ENCODE results near the gene LARGE1.

LARGE1 gene

GRCh38 chr22:33914699-33915098 is 5.6 kb downstream of the LARGE1 start:
- Histone ChIP-seq H3K4me1 (ENCODE audit: control insufficient read depth in 1 of 2, insufficient read depth in 2 of 2, low read length in 2 of 2) (peaks cover 9 to 12% of the 10 kb centered on the region in 2 donors), H3K4me3 (ENCODE audit: low read depth in 1 of 2, low read length in 2 of 2) (no peak overlapping the region), H3K36me3 (ENCODE audit: control insufficient read depth in 1 of 2, insufficient read depth in 2 of 2, low read length in 2 of 2) (no peaks in the 10 kb centered on the region), H3K27ac (ENCODE audit: low read depth, low read length) (no peak overlapping the region), H3K9ac (ENCODE audit: low read depth in 1 of 2, low read length in 2 of 2) (no peak overlapping the region), H3K9me3 (ENCODE audit: control insufficient read depth in 1 of 2, low read length in 2 of 2) (no peaks in the 10 kb centered on the region), H3K27me3 (ENCODE audit: control insufficient read depth in 1 of 2, insufficient read depth in 2 of 2, low read length in 2 of 2) (peaks cover 0 to 4% of the 10 kb centered on the region in 2 donors)

GRCh38 chr22:33914131-33914530 is 6.1 kb downstream of the LARGE1 start:
- no peak overlapping the region for H3K27ac ChIP-seq (ENCODE audit: low read depth, low read length)
- H3K4me3 ChIP-seq (ENCODE audit: low read depth in 1 of 2, low read length in 2 of 2) = no peak overlapping the region
- no peaks in the 10 kb centered on the region for H3K36me3 ChIP-seq (ENCODE audit: control insufficient read depth in 1 of 2, insufficient read depth in 2 of 2, low read length in 2 of 2)
- no peaks in the 10 kb centered on the region for H3K9me3 ChIP-seq (ENCODE audit: control insufficient read depth in 1 of 2, low read length in 2 of 2)
- peaks cover 9% of the 10 kb centered on the region in 2 donors for H3K4me1 ChIP-seq (ENCODE audit: control insufficient read depth in 1 of 2, insufficient read depth in 2 of 2, low read length in 2 of 2)
- peaks cover 0 to under 1% of the 10 kb centered on the region in 2 donors for H3K27me3 ChIP-seq (ENCODE audit: control insufficient read depth in 1 of 2, insufficient read depth in 2 of 2, low read length in 2 of 2)
- no peak overlapping the region for H3K9ac ChIP-seq (ENCODE audit: low read depth in 1 of 2, low read length in 2 of 2)

- Histone ChIP-seq H3K36me3 (ENCODE audit: control insufficient read depth in 1 of 2, insufficient read depth in 2 of 2, low read length in 2 of 2) (no peaks in the 10 kb centered on the region), H3K4me1 (ENCODE audit: control insufficient read depth in 1 of 2, insufficient read depth in 2 of 2, low read length in 2 of 2) (peaks cover 3 to 9% of the 10 kb centered on the region in 2 donors), H3K4me3 (ENCODE audit: low read depth in 1 of 2, low read length in 2 of 2) (no peak overlapping the region), H3K9me3 (ENCODE audit: control insufficient read depth in 1 of 2, low read length in 2 of 2) (no peaks in the 10 kb centered on the region), H3K9ac (ENCODE audit: low read depth in 1 of 2, low read length in 2 of 2) (no peak overlapping the region), H3K27ac (ENCODE audit: low read depth, low read length) (no peak overlapping the region), H3K27me3 (ENCODE audit: control insufficient read depth in 1 of 2, insufficient read depth in 2 of 2, low read length in 2 of 2) (no peaks in the 10 kb centered on the region)
Observed at GRCh38 chr22:33913188-33913587, 7.1 kb downstream of the LARGE1 start.

GRCh38 chr22:33909911-33910310 is 10.4 kb downstream of the LARGE1 start:
- Histone ChIP-seq H3K36me3 (ENCODE audit: control insufficient read depth in 1 of 2, insufficient read depth in 2 of 2, low read length in 2 of 2) (no peaks in the 10 kb centered on the region), H3K9me3 (ENCODE audit: control insufficient read depth in 1 of 2, low read length in 2 of 2) (no peaks in the 10 kb centered on the region), H3K4me1 (ENCODE audit: control insufficient read depth in 1 of 2, insufficient read depth in 2 of 2, low read length in 2 of 2) (peaks cover 0 to 3% of the 10 kb centered on the region in 2 donors), H3K27me3 (ENCODE audit: control insufficient read depth in 1 of 2, insufficient read depth in 2 of 2, low read length in 2 of 2) (no peaks in the 10 kb centered on the region), H3K4me3 (ENCODE audit: low read depth in 1 of 2, low read length in 2 of 2) (no peak overlapping the region), H3K9ac (ENCODE audit: low read depth in 1 of 2, low read length in 2 of 2) (no peak overlapping the region), H3K27ac (ENCODE audit: low read depth, low read length) (no peak overlapping the region)

- H3K27ac ChIP-seq (ENCODE audit: low read depth, low read length) = no peak overlapping the region
- no peak overlapping the region for H3K4me3 ChIP-seq (ENCODE audit: low read depth in 1 of 2, low read length in 2 of 2)
- H3K9me3 ChIP-seq (ENCODE audit: control insufficient read depth in 1 of 2, low read length in 2 of 2) = no peaks in the 10 kb centered on the region
- H3K4me1 ChIP-seq (ENCODE audit: control insufficient read depth in 1 of 2, insufficient read depth in 2 of 2, low read length in 2 of 2) = peaks cover 0 to 3% of the 10 kb centered on the region in 2 donors
- H3K27me3 ChIP-seq (ENCODE audit: control insufficient read depth in 1 of 2, insufficient read depth in 2 of 2, low read length in 2 of 2) = no peaks in the 10 kb centered on the region
- H3K9ac ChIP-seq (ENCODE audit: low read depth in 1 of 2, low read length in 2 of 2) = no peak overlapping the region
- H3K36me3 ChIP-seq (ENCODE audit: control insufficient read depth in 1 of 2, insufficient read depth in 2 of 2, low read length in 2 of 2) = no peaks in the 10 kb centered on the region
Observed at GRCh38 chr22:33909075-33909458, 11.2 kb downstream of the LARGE1 start.

GRCh38 chr22:33908171-33909074 is 11.9 kb downstream of the LARGE1 start:
- Histone ChIP-seq H3K9ac (ENCODE audit: low read depth in 1 of 2, low read length in 2 of 2) (no peak overlapping the region), H3K9me3 (ENCODE audit: control insufficient read depth in 1 of 2, low read length in 2 of 2) (no peaks in the 10 kb centered on the region), H3K4me3 (ENCODE audit: low read depth in 1 of 2, low read length in 2 of 2) (no peak overlapping the region), H3K4me1 (ENCODE audit: control insufficient read depth in 1 of 2, insufficient read depth in 2 of 2, low read length in 2 of 2) (peaks cover 0 to 3% of the 10 kb centered on the region in 2 donors), H3K36me3 (ENCODE audit: control insufficient read depth in 1 of 2, insufficient read depth in 2 of 2, low read length in 2 of 2) (no peaks in the 10 kb centered on the region), H3K27ac (ENCODE audit: low read depth, low read length) (no peak overlapping the region), H3K27me3 (ENCODE audit: control insufficient read depth in 1 of 2, insufficient read depth in 2 of 2, low read length in 2 of 2) (no peaks in the 10 kb centered on the region)

- Histone ChIP-seq H3K9me3 (ENCODE audit: control insufficient read depth in 1 of 2, low read length in 2 of 2) (no peaks in the 10 kb centered on the region), H3K4me1 (ENCODE audit: control insufficient read depth in 1 of 2, insufficient read depth in 2 of 2, low read length in 2 of 2) (peaks cover 0 to 3% of the 10 kb centered on the region in 2 donors), H3K4me3 (ENCODE audit: low read depth in 1 of 2, low read length in 2 of 2) (no peak overlapping the region), H3K27me3 (ENCODE audit: control insufficient read depth in 1 of 2, insufficient read depth in 2 of 2, low read length in 2 of 2) (no peaks in the 10 kb centered on the region), H3K9ac (ENCODE audit: low read depth in 1 of 2, low read length in 2 of 2) (no peak overlapping the region), H3K36me3 (ENCODE audit: control insufficient read depth in 1 of 2, insufficient read depth in 2 of 2, low read length in 2 of 2) (no peaks in the 10 kb centered on the region), H3K27ac (ENCODE audit: low read depth, low read length) (no peak overlapping the region)
Observed at GRCh38 chr22:33906954-33907353, 13.3 kb downstream of the LARGE1 start.

- Histone ChIP-seq H3K9ac (ENCODE audit: low read depth in 1 of 2, low read length in 2 of 2) (no peak overlapping the region), H3K4me1 (ENCODE audit: control insufficient read depth in 1 of 2, insufficient read depth in 2 of 2, low read length in 2 of 2) (peaks cover 0 to 3% of the 10 kb centered on the region in 2 donors), H3K27ac (ENCODE audit: low read depth, low read length) (no peak overlapping the region)
Observed at GRCh38 chr22:33906475-33906874, 13.8 kb downstream of the LARGE1 start.

GRCh38 chr22:33903012-33903411 is 17.3 kb downstream of the LARGE1 start:
- H3K27me3 ChIP-seq (ENCODE audit: control insufficient read depth in 1 of 2, insufficient read depth in 2 of 2, low read length in 2 of 2) = no peaks in the 10 kb centered on the region
- H3K4me3 ChIP-seq (ENCODE audit: low read depth in 1 of 2, low read length in 2 of 2) = no peak overlapping the region
- no peaks in the 10 kb centered on the region for H3K36me3 ChIP-seq (ENCODE audit: control insufficient read depth in 1 of 2, insufficient read depth in 2 of 2, low read length in 2 of 2)
- no peaks in the 10 kb centered on the region for H3K4me1 ChIP-seq (ENCODE audit: control insufficient read depth in 1 of 2, insufficient read depth in 2 of 2, low read length in 2 of 2)
- no peaks in the 10 kb centered on the region for H3K9me3 ChIP-seq (ENCODE audit: control insufficient read depth in 1 of 2, low read length in 2 of 2)
- no peak overlapping the region for H3K9ac ChIP-seq (ENCODE audit: low read depth in 1 of 2, low read length in 2 of 2)
- H3K27ac ChIP-seq (ENCODE audit: low read depth, low read length) = no peak overlapping the region

More at GRCh38 chr22:33906475-33906874, 13.8 kb downstream of the LARGE1 start:
- Histone ChIP-seq H3K4me3 (ENCODE audit: low read depth in 1 of 2, low read length in 2 of 2) (no peak overlapping the region), H3K9me3 (ENCODE audit: control insufficient read depth in 1 of 2, low read length in 2 of 2) (no peaks in the 10 kb centered on the region), H3K36me3 (ENCODE audit: control insufficient read depth in 1 of 2, insufficient read depth in 2 of 2, low read length in 2 of 2) (no peaks in the 10 kb centered on the region), H3K27me3 (ENCODE audit: control insufficient read depth in 1 of 2, insufficient read depth in 2 of 2, low read length in 2 of 2) (no peaks in the 10 kb centered on the region)

- no peak overlapping the region for H3K9ac ChIP-seq (ENCODE audit: low read depth in 1 of 2, low read length in 2 of 2)
Observed at GRCh38 chr22:33902073-33902472, 18.2 kb downstream of the LARGE1 start.

More at GRCh38 chr22:33902073-33902472, 18.2 kb downstream of the LARGE1 start:
- Histone ChIP-seq H3K4me1 (ENCODE audit: control insufficient read depth in 1 of 2, insufficient read depth in 2 of 2, low read length in 2 of 2) (no peaks in the 10 kb centered on the region), H3K27me3 (ENCODE audit: control insufficient read depth in 1 of 2, insufficient read depth in 2 of 2, low read length in 2 of 2) (no peaks in the 10 kb centered on the region), H3K4me3 (ENCODE audit: low read depth in 1 of 2, low read length in 2 of 2) (no peak overlapping the region), H3K9me3 (ENCODE audit: control insufficient read depth in 1 of 2, low read length in 2 of 2) (no peaks in the 10 kb centered on the region), H3K27ac (ENCODE audit: low read depth, low read length) (no peak overlapping the region), H3K36me3 (ENCODE audit: control insufficient read depth in 1 of 2, insufficient read depth in 2 of 2, low read length in 2 of 2) (no peaks in the 10 kb centered on the region)

Measured in duodenal mucosa (tissue), 2 donors.